Gastroesophageal sphincter (tissue), 3 donors: ENCODE results near the gene ALK.

Source experiments
- EP300 ChIP-seq: sonication (generic); formaldehyde crosslinking; IDR thresholded peaks from one replicate; pipeline ENCODE4 v1.6.1; 2017; ENCODE audit warnings: antibody characterized with exemption, mild to moderate bottlenecking
- POLR2A ChIP-seq, 2 donors: fragments of 450-650 bp; IDR thresholded peaks; one replicate each; pipeline ENCODE4 v1.6.1; 2017; ENCODE audit warnings: antibody characterized with exemption in 2 of 2, mild to moderate bottlenecking in 2 of 2, moderate library complexity in 1 of 2
- POLR2AphosphoS5 ChIP-seq: sonication (generic); formaldehyde crosslinking; IDR thresholded peaks from one replicate; pipeline ENCODE4 v1.6.1; 2017; ENCODE audit warnings: antibody characterized with exemption
- TF ChIP-seq, protein P1 (sequence below), 4 experiments: fragments of 200-600 bp in 2 of 4; fragments of 450-650 bp in 2 of 4; sonication (generic) in 1 of 4; IDR thresholded peaks; one replicate each; pipeline ENCODE4 v1.5.1; 2017 to 2019; ENCODE audit warnings: antibody characterized with exemption in 4 of 4, mild to moderate bottlenecking in 2 of 4, moderate library complexity in 2 of 4

DNA sequence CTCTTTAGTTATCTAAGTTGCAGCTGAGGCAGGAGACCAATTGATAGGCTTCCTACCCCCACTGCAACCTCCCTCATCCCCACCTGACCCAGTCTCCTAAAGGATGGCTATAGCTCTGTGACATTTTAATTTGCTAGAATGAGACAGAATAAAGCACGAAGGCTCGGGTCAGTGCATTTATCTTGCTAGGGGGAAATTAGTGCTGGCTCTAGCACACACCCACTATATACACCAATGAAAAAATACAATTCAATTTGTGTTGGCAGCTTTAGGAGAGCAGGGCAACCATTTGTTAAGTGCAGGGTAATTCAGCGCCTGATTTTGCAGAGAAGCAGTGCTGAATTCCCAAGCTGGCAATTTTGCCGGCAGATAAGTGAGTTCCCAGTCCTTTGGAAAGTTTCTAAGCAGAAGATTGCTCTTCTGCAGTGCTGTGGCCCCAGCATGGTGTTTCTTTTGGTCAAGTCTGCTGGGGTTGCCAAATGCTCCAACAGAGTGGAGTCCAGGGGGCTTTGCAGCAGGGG, 346.0 kb downstream of the ALK start:
- TF ChIP-seq EP300 (no peak), POLR2AphosphoS5 (no peak), POLR2A (IDR thresholded peaks at IDR 0.05) (no peak)
- TF ChIP-seq, protein P1, sequence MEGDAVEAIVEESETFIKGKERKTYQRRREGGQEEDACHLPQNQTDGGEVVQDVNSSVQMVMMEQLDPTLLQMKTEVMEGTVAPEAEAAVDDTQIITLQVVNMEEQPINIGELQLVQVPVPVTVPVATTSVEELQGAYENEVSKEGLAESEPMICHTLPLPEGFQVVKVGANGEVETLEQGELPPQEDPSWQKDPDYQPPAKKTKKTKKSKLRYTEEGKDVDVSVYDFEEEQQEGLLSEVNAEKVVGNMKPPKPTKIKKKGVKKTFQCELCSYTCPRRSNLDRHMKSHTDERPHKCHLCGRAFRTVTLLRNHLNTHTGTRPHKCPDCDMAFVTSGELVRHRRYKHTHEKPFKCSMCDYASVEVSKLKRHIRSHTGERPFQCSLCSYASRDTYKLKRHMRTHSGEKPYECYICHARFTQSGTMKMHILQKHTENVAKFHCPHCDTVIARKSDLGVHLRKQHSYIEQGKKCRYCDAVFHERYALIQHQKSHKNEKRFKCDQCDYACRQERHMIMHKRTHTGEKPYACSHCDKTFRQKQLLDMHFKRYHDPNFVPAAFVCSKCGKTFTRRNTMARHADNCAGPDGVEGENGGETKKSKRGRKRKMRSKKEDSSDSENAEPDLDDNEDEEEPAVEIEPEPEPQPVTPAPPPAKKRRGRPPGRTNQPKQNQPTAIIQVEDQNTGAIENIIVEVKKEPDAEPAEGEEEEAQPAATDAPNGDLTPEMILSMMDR (IDR thresholded peaks at IDR 0.05): no peak
